ENCODE measurements around the gene ACSM2B. TPM values are rescaled to one million over a fixed set of nuclear protein-coding genes. Genes with fewer than 3 reads are reported as not detected.
"Not testable (repeated sequence)": the region's sequence is repeated elsewhere in the genome, so short reads cannot be mapped to it uniquely, and the experiment has no call there.

ACSM2B gene
- total RNA-seq, 1 experiment from 2014 or later, result 0.20 TPM

DNA sequence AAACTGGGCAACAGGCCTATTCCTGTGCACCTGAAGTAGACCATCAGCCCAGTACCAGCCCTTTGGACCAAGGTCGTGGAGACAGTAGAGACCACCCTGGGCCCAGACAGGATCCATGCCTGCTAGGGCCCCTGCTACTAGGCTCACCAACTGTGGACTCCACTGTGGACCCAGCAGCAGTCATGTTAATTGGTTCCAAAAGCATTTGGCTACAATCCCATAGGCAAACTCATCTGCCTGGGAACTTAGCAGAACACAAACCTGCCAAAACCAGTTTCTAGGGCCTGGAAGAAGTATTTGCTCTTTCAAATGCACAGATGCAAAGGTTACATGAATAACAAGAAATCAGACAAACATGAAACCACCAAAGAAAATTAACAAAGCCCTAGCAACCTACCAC, 71.7 kb downstream of the ACSM2B start:
- no peak overlapping the region for H3K27ac Mint-ChIP-seq
- H3K4me1 Mint-ChIP-seq, result no peaks in the 10 kb centered on the region
- DNase-seq (ENCODE audit: low spot score) (no peak), ATAC-seq (no peak)
- H3K27me3 Mint-ChIP-seq (ENCODE audit: low read depth), result peaks cover 10% of the 10 kb centered on the region
- H3K36me3 Mint-ChIP-seq, result peaks cover 30% of the 10 kb centered on the region
- TF ChIP-seq NR1H2 (CRISPR knock-in tag; IDR thresholded peaks at IDR 0.05), result no peak
- no peak for TF ChIP-seq TP53 (CRISPR knock-in tag; IDR thresholded peaks at IDR 0.05)
- TF ChIP-seq PRRX2 (CRISPR knock-in tag; IDR thresholded peaks at IDR 0.05), result no peak
- TF ChIP-seq, protein P1, sequence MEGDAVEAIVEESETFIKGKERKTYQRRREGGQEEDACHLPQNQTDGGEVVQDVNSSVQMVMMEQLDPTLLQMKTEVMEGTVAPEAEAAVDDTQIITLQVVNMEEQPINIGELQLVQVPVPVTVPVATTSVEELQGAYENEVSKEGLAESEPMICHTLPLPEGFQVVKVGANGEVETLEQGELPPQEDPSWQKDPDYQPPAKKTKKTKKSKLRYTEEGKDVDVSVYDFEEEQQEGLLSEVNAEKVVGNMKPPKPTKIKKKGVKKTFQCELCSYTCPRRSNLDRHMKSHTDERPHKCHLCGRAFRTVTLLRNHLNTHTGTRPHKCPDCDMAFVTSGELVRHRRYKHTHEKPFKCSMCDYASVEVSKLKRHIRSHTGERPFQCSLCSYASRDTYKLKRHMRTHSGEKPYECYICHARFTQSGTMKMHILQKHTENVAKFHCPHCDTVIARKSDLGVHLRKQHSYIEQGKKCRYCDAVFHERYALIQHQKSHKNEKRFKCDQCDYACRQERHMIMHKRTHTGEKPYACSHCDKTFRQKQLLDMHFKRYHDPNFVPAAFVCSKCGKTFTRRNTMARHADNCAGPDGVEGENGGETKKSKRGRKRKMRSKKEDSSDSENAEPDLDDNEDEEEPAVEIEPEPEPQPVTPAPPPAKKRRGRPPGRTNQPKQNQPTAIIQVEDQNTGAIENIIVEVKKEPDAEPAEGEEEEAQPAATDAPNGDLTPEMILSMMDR (IDR thresholded peaks at IDR 0.05), result no peak
- TF ChIP-seq, protein P2, sequence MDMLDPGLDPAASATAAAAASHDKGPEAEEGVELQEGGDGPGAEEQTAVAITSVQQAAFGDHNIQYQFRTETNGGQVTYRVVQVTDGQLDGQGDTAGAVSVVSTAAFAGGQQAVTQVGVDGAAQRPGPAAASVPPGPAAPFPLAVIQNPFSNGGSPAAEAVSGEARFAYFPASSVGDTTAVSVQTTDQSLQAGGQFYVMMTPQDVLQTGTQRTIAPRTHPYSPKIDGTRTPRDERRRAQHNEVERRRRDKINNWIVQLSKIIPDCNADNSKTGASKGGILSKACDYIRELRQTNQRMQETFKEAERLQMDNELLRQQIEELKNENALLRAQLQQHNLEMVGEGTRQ (CRISPR knock-in tag; IDR thresholded peaks at IDR 0.05), result no peak
- TF ChIP-seq, protein P3, sequence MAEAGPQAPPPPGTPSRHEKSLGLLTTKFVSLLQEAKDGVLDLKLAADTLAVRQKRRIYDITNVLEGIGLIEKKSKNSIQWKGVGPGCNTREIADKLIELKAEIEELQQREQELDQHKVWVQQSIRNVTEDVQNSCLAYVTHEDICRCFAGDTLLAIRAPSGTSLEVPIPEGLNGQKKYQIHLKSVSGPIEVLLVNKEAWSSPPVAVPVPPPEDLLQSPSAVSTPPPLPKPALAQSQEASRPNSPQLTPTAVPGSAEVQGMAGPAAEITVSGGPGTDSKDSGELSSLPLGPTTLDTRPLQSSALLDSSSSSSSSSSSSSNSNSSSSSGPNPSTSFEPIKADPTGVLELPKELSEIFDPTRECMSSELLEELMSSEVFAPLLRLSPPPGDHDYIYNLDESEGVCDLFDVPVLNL (CRISPR knock-in tag; IDR thresholded peaks at IDR 0.05; ENCODE audit: borderline replicate concordance, low read depth), result no peak
- ChIA-PET CTCF (no interaction called here), POLR2A (no interaction called here)
- H3K9me3 Mint-ChIP-seq, result peaks cover 78% of the 10 kb centered on the region
- no peak overlapping the region for H3K4me3 Mint-ChIP-seq

DNA sequence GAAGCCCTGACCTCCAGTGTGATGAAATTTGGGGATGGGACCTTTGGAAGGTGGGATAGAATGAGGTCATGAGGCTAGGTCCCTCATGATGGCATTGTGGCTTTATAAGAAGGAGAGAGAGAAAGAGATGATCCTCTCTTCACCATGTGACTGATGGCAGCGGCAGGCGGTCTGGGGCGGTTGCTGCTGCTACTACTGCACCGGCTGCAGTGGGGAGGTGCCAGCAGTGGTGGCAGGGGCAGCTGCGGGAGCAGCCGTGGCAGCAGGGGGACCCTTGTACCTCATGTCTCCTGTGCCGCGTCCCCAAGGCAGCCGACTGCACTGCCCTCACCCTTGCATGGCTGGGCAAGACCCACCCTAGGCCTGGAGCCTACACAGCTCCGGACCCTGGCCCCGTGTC, 84.7 kb downstream of the ACSM2B start:
- H3K4me3 Mint-ChIP-seq; POLR2A ChIA-PET; H3K36me3 Mint-ChIP-seq; H3K27me3 Mint-ChIP-seq (ENCODE audit: low read depth); H3K27ac Mint-ChIP-seq; CTCF ChIA-PET; H3K9me3 Mint-ChIP-seq; DNase-seq (ENCODE audit: low spot score); ATAC-seq; H3K4me1 Mint-ChIP-seq: not testable (repeated sequence)

DNA sequence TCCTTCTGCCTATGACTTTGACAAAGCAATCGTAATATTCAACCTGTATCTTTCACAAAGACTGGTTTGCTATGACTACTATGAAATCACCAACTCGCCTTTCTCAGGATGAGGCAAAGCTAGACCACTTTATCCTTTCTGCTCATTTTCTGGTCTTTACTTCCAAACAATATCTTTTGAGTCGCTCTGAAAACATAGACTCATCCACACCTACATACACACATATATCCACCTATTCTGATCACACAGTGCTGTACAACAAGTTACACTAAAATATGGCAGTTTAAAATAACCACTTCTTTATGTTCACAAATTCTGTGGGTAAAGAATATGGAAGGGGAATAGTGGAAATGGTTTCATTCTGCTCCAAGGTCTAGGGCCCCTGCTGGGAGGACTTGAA, 85.2 kb downstream of the ACSM2B start:
- H3K4me1 Mint-ChIP-seq; H3K4me3 Mint-ChIP-seq; H3K27ac Mint-ChIP-seq; CTCF ChIA-PET; H3K27me3 Mint-ChIP-seq (ENCODE audit: low read depth); ATAC-seq; DNase-seq (ENCODE audit: low spot score); POLR2A ChIA-PET; H3K36me3 Mint-ChIP-seq; H3K9me3 Mint-ChIP-seq: not testable (repeated sequence)

Other genes with a start within 250 kb of the ACSM2B start
- 6.0 to 8.3 TPM (median 6.6 TPM) in 3 replicates for gene GP2, start 248.9 kb downstream of the ACSM2B start, total RNA-seq (2021)
- not detected in 3 replicates for gene UMOD, start 223.7 kb downstream of the ACSM2B start, total RNA-seq (2021)
- gene PDILT, start 171.6 kb downstream of the ACSM2B start, total RNA-seq (2021), result not detected in 3 replicates
- gene ACSM5, start 166.8 kb downstream of the ACSM2B start, total RNA-seq (2021), result 0.16 to 0.17 TPM in 2 of 3 replicates, not detected in the other
- 0.14 TPM in 1 of 3 replicates, not detected in the others for gene ACSM2A, start 124.8 kb downstream of the ACSM2B start, total RNA-seq (2021)
- 0.09 to 0.46 TPM (median 0.31 TPM) in 3 replicates for gene ACSM1, start 121.3 kb upstream of the ACSM2B start, total RNA-seq (2021)
- gene THUMPD1, start 165.5 kb upstream of the ACSM2B start, total RNA-seq (2021), result 40.8 to 48.5 TPM (median 44.6 TPM) in 3 replicates
- gene ACSM3, start 187.6 kb upstream of the ACSM2B start, total RNA-seq (2021), result 5.0 to 6.5 TPM (median 6.5 TPM) in 3 replicates
- gene ERI2, start 230.1 kb upstream of the ACSM2B start, total RNA-seq (2021), result 15.7 to 18.3 TPM (median 16.9 TPM) in 3 replicates
- gene REXO5, start 230.2 kb upstream of the ACSM2B start, total RNA-seq (2021), result 8.5 to 10.5 TPM (median 9.2 TPM) in 3 replicates

All from WTC11 (cell line).